ENCODE data around the gene ASAP3.

DNA sequence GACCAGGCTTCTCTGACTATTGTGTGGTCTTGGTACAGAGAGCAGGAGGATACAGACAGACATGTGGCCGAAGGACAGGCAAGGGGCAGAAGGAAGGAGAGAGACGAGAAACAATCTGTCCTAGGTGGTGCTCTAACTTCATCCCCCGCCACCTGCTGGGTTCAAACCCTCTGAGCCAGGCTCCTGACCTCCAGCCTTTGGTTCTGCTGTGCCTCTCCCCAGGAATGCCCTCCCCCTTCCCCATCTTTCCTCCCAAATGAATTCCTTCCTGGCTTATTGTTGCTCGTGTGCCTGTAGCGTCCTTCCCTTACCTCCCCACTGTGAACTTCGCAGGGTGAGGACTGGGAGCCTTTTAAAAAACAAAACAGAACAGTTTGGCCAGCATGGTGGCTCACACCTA is 64.8 kb downstream of the ASAP3 start:
- TF ChIP-seq YY1 (IDR thresholded peaks at IDR 0.05) = no peak
- TF ChIP-seq, protein P1, sequence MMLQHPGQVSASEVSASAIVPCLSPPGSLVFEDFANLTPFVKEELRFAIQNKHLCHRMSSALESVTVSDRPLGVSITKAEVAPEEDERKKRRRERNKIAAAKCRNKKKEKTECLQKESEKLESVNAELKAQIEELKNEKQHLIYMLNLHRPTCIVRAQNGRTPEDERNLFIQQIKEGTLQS (IDR thresholded peaks at IDR 0.05) = no peak
- TF ChIP-seq, protein P2, sequence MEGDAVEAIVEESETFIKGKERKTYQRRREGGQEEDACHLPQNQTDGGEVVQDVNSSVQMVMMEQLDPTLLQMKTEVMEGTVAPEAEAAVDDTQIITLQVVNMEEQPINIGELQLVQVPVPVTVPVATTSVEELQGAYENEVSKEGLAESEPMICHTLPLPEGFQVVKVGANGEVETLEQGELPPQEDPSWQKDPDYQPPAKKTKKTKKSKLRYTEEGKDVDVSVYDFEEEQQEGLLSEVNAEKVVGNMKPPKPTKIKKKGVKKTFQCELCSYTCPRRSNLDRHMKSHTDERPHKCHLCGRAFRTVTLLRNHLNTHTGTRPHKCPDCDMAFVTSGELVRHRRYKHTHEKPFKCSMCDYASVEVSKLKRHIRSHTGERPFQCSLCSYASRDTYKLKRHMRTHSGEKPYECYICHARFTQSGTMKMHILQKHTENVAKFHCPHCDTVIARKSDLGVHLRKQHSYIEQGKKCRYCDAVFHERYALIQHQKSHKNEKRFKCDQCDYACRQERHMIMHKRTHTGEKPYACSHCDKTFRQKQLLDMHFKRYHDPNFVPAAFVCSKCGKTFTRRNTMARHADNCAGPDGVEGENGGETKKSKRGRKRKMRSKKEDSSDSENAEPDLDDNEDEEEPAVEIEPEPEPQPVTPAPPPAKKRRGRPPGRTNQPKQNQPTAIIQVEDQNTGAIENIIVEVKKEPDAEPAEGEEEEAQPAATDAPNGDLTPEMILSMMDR (IDR thresholded peaks at IDR 0.05; ENCODE audit: low read depth, low read length, missing input control) = no peak
- TF ChIP-seq GABPA (IDR thresholded peaks at IDR 0.05 in 1 of 2, conservative IDR thresholded peaks at IDR 0.05 in 1 of 2) = no peak
